ENCODE data around the gene GNA12. TPM values are rescaled to one million over a fixed set of nuclear protein-coding genes. Genes with fewer than 3 reads are reported as not detected.

The GNA12 gene
- total and polyA plus RNA-seq, 10 of the 15 experiments (the other 5 are each of a cell fraction or from before 2014, with no cell fraction given): 1.9 to 51.8 (median 12.6) TPM

DNA sequence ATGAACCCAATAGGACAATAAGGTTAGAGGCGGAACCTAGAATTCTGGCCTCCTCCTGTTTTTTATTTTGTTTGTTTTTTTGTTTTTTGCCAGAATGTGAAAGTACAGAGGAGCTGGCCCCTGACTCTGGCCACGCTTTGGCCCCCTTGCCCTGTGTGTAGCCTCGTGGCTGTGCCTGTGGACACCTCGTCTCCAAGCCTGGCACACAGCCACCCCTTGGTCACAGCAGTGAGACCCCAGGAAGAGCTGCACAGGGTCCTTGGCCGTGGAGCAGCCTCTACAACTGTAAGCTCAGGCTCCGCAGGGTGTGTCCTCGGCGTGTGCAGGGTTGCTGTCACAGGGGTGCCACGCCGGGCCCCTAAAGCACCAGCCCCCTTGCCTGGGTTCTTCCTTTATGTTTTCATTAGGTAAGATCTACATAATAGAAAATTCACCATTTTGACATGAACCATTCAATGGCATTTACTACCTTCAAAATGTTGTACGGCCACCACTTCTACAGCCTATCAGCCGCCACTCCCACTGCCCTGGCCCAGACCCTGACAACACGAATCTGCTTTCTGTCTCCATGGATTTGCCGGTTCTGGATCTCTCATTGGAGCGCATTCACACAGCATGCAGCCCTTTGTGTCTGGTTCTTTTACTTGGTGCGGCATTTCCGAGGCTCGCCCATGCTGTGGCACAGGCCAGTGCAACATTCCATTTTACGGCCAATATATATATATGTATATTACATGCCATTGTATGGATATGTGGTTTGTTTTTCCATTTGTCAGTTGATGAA lies 105.2 kb downstream of the GNA12 start:
- no peak overlapping the region for H3K27ac ChIP-seq (ENCODE audit: control insufficient read depth, insufficient read depth)
- no peak for DNase-seq (ENCODE audit: low read depth, low spot score)
- H2AFZ ChIP-seq (ENCODE audit: control insufficient read depth, low read depth, low read length): no peak overlapping the region
- H3K4me3 ChIP-seq: no peak overlapping the region
- TF ChIP-seq CHD4 (IDR thresholded peaks at IDR 0.05): no peak
- no peak for TF ChIP-seq NR2F1 (conservative IDR thresholded peaks at IDR 0.05)
- TF ChIP-seq MTA2 (IDR thresholded peaks at IDR 0.05; ENCODE audit: low read depth): no peak
- TF ChIP-seq ZBED1 (IDR thresholded peaks at IDR 0.05; ENCODE audit: borderline replicate concordance): no peak
- TF ChIP-seq SRF (IDR thresholded peaks at IDR 0.05; ENCODE audit: low read depth in 2 of 2, low read length in 2 of 2): no peak
- no peak for TF ChIP-seq ATF7 (IDR thresholded peaks at IDR 0.05; ENCODE audit: low read depth)
- no peak for TF ChIP-seq TCF12 (IDR thresholded peaks at IDR 0.05; ENCODE audit: low read depth, low read length)
- no peak for TF ChIP-seq BCL11A (IDR thresholded peaks at IDR 0.05; ENCODE audit: low read depth, low read length)
- TF ChIP-seq, protein P1, sequence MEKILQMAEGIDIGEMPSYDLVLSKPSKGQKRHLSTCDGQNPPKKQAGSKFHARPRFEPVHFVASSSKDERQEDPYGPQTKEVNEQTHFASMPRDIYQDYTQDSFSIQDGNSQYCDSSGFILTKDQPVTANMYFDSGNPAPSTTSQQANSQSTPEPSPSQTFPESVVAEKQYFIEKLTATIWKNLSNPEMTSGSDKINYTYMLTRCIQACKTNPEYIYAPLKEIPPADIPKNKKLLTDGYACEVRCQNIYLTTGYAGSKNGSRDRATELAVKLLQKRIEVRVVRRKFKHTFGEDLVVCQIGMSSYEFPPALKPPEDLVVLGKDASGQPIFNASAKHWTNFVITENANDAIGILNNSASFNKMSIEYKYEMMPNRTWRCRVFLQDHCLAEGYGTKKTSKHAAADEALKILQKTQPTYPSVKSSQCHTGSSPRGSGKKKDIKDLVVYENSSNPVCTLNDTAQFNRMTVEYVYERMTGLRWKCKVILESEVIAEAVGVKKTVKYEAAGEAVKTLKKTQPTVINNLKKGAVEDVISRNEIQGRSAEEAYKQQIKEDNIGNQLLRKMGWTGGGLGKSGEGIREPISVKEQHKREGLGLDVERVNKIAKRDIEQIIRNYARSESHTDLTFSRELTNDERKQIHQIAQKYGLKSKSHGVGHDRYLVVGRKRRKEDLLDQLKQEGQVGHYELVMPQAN (conservative IDR thresholded peaks at IDR 0.05): no peak
- TF ChIP-seq IKZF2 (IDR thresholded peaks at IDR 0.05): no peak
- no peak for TF ChIP-seq TCF3 (IDR thresholded peaks at IDR 0.05; ENCODE audit: borderline replicate concordance, insufficient read depth, low read depth, low read length)
- no peak for TF ChIP-seq MEF2A (IDR thresholded peaks at IDR 0.05; ENCODE audit: insufficient read depth, low read depth, low read length)
- TF ChIP-seq STAT3 (IDR thresholded peaks at IDR 0.05; ENCODE audit: low read depth, low read length): no peak
- no peak for TF ChIP-seq NFYA (IDR thresholded peaks at IDR 0.05; ENCODE audit: borderline replicate concordance, low read depth, low read length)
- TF ChIP-seq KDM1A (IDR thresholded peaks at IDR 0.05; ENCODE audit: borderline replicate concordance): no peak
- no peak for TF ChIP-seq EZH2 (IDR thresholded peaks at IDR 0.05; ENCODE audit: borderline replicate concordance, control insufficient read depth, low read depth, low read length)
- no peak for TF ChIP-seq EP300 (IDR thresholded peaks at IDR 0.05; ENCODE audit: borderline replicate concordance in 1 of 2, control insufficient read depth in 1 of 2, low read depth in 2 of 2, low read length in 2 of 2)
- no peak for TF ChIP-seq RCOR1 (conservative IDR thresholded peaks at IDR 0.05; ENCODE audit: low read depth, low read length)
- no TSS peak for BruUV-seq (replicated peaks)
- no peak overlapping the region for H3K4me2 ChIP-seq (ENCODE audit: control insufficient read depth, insufficient read depth)
- ChIA-PET SMC1A (ENCODE audit: uncharacterized antibody, unreplicated experiment) (interaction anchor here (0.6 to 1.5 kb wide), 4 partner anchors 8 to 46 kb away, joined by 3 read pairs; no protein-coding TSS in a partner anchor), POLR2A (no interaction called here), CTCF (interaction anchor here (0.6 to 0.9 kb wide), 2 partner anchors 18 to 705 kb away, joined by 3 read pairs; no protein-coding TSS in a partner anchor), RAD21 (ENCODE audit: unreplicated experiment) (no interaction called here)
- H3K79me2 ChIP-seq (ENCODE audit: control insufficient read depth, insufficient read depth, low read length): no peaks in the 10 kb centered on the region
- 95% methylated on average over 19 of the region's 19 CpGs for WGBS (ENCODE audit: insufficient coverage, insufficient replicate concordance, low lambda C conversion rate, missing lambda C conversion rate)
- H3K9me3 ChIP-seq (replicated peaks; ENCODE audit: control insufficient read depth, insufficient read depth, low read length): no peaks in the 10 kb centered on the region
- peaks cover 8% of the 10 kb centered on the region for H3K4me1 ChIP-seq (ENCODE audit: control insufficient read depth, insufficient read depth, low read length)
- no peaks in the 10 kb centered on the region for H4K20me1 ChIP-seq (ENCODE audit: control insufficient read depth, insufficient read depth)
- in situ Hi-C loops (cut with MboI): no loop called here
- H3K27me3 ChIP-seq (replicated peaks in 1 of 2; ENCODE audit: control insufficient read depth in 2 of 2, insufficient read depth in 2 of 2, low read length in 1 of 2): no peaks in the 10 kb centered on the region
- peaks cover 0 to 5% of the 10 kb centered on the region in 2 experiments; a peak in 2 of 4 replicates for H3K36me3 ChIP-seq (ENCODE audit: control insufficient read depth in 2 of 2, insufficient read depth in 2 of 2, low read length in 1 of 2)
- intact Hi-C loops (cut with micrococcal nuclease; ENCODE audit: unreplicated experiment): no loop called here
- no peak overlapping the region for H3K9ac ChIP-seq (ENCODE audit: control insufficient read depth, insufficient read depth, low read length)
- no peak for FAIRE-seq
- no peak for ATAC-seq
